ENCODE results near the gene FAM9C.

The FAM9C gene

DNA sequence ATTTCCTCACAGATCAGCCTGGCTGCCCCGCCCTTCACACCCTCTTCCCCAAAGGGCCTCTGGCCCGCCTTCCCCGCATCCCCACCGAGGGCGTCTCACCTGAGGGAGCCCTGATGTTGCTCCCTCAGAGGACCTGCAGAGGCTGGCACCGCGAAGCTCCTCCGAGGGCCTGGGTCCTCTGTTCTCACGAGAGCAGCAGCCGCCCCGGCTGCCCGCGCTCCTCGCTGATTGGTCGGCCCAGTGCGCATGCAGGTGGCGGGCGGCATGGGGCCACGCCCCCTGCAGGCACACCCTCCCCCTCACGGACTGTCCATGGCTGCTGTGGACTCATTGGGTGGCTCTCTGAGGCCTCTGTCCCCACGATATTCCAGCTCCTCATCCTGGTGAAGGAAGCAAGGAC, at the start of gene FAM9C:
TSS of gene FAM9C (minus strand) at position 180 of the 400 bp plus-strand sequence. CDS start 831 bp downstream, outside the sequence.
- TF ChIP-seq, protein P1, sequence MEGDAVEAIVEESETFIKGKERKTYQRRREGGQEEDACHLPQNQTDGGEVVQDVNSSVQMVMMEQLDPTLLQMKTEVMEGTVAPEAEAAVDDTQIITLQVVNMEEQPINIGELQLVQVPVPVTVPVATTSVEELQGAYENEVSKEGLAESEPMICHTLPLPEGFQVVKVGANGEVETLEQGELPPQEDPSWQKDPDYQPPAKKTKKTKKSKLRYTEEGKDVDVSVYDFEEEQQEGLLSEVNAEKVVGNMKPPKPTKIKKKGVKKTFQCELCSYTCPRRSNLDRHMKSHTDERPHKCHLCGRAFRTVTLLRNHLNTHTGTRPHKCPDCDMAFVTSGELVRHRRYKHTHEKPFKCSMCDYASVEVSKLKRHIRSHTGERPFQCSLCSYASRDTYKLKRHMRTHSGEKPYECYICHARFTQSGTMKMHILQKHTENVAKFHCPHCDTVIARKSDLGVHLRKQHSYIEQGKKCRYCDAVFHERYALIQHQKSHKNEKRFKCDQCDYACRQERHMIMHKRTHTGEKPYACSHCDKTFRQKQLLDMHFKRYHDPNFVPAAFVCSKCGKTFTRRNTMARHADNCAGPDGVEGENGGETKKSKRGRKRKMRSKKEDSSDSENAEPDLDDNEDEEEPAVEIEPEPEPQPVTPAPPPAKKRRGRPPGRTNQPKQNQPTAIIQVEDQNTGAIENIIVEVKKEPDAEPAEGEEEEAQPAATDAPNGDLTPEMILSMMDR (conservative IDR thresholded peaks at IDR 0.05; ENCODE audit: control insufficient read depth, insufficient read depth, low read depth, low read length), result no peak
- H3K4me3 ChIP-seq (ENCODE audit: control insufficient read depth, low read depth, low read length), result no peak within 1 kb of the TSS
- no peak for DNase-seq (ENCODE audit: low read depth)

DNA sequence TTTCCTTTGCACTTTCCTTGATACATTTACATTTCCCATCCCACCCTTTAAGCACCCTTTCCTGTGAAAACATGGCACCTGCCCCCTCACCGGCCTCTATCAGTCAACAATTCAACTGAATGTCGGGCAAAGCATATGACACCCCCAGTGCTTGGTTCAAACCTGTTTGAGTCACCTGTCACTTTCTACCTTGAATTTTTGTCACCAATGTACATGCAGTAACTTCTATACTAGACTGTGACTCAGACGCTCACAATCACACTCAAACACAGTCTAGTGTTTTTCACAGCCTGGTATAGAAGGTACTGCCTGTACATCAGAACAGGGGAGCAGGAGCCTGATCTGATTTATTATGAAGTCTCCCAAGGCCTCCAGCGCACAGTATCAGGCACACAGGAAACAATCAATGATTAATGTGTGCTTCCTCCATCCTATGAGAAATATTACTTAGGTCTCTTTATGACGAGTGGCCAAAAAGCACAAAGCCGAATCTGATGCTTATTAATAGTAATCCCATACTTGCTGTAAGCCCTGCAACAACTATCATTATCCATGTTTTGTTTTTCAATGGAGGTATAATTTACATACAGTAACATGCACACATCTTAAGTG, 49.2 kb upstream of the FAM9C start:
- no peak for DNase-seq (ENCODE audit: low read depth)
- no peak overlapping the region for H3K4me3 ChIP-seq (ENCODE audit: control insufficient read depth, low read depth, low read length)
- TF ChIP-seq, protein P1 (conservative IDR thresholded peaks at IDR 0.05; ENCODE audit: control insufficient read depth, insufficient read depth, low read depth, low read length), result no peak

DNA sequence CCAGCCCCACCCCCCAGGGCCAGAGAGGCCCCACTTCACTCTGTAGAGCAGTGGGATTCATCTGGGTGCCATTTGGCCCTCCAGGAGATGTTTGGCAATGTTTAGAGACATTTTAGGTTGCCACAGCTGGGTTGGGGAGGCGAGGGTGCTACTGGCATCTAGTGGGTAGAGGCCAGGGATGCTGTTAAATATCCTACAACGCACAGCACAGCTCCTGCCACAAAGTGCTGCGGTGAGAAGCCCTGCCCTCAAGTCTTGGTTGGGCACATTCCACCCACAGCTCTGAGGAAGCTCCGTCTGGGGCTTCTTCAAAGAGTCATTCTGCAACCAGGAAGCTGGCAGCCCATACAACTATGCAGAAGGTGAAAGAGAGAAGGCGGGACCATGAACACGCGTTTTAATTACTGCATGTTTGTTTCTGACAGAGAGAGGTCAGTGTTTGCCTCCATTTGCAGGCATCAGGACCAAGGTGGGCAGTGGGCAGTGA, 48.1 kb upstream of the FAM9C start:
- TF ChIP-seq, protein P1 (conservative IDR thresholded peaks at IDR 0.05; ENCODE audit: control insufficient read depth, insufficient read depth, low read depth, low read length), result no peak
- no peak for DNase-seq (ENCODE audit: low read depth)
- no peak overlapping the region for H3K4me3 ChIP-seq (ENCODE audit: control insufficient read depth, low read depth, low read length)

DNA sequence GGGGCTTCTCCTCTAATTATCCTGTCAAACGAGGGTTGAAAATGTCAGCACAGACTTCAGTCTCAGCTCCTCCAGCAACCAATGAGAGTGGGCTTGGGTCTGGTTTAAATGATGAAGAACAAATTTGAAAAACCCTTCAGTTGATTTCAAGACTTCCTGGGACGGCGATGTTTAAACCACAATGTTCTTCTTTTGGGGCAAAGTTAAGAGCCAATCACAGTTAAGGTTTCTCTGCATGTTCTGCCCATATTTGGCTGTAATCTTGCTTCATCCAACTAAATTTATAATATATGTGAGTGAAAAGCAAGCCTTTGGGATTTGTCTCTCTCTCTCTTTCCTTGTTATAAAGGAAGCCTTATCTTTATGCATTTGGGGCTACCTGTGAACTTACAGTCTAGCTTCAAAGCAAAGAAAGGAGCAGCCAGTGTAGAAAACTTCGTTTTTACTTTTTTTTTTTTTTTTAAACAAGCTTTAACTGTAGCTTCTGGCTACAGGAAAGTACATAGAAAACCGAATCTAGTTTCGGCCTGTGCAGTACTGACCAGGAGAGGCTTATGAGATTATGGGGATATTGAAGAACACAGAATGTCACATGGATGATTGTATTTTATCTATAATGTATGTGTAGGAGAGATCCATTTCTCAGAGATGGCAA, 46.8 kb upstream of the FAM9C start:
- H3K4me3 ChIP-seq (ENCODE audit: control insufficient read depth, low read depth, low read length), result no peak overlapping the region
- TF ChIP-seq, protein P1 (conservative IDR thresholded peaks at IDR 0.05; ENCODE audit: control insufficient read depth, insufficient read depth, low read depth, low read length), result no peak
- no peak for DNase-seq (ENCODE audit: low read depth)

DNA sequence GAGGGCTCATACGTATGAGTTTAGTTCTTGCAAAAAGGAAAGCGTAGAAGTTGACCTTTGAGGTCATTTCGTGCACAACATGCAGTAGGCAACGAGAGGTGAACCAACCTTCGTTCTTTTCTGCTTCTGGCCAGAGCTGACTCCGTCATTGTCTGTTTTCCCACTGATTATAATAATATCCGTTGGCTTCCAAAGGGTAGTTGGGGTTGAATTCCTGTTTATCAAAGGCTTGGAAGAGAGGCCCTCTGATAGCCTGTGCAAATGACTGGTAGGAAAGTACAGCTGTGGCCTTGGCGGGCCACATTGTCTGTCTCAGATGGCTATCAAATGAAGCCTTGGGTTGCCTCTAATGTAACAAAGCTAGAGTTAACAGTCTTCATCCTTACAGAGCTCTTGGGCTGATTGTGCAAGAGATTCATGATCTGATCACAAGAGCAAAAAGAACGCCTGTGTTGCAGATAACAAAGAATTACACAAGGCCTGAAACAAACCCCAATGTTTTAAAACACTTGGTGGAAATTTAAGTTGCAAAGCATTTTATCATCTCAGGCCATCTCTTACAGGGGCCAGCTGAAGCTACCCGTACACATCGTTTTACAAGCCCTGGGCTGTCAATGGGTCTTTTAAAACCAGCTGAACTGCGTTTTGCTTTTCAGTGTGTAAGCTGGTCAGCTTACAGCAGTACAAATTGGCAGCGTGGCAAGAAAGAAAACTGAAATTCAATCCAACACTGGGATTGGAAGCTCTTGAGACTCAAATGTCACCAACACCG, 46.1 kb upstream of the FAM9C start:
- H3K4me3 ChIP-seq (ENCODE audit: control insufficient read depth, low read depth, low read length), result no peak overlapping the region
- TF ChIP-seq, protein P1 (conservative IDR thresholded peaks at IDR 0.05; ENCODE audit: control insufficient read depth, insufficient read depth, low read depth, low read length), result no peak
- DNase-seq (ENCODE audit: low read depth), result no peak

DNA sequence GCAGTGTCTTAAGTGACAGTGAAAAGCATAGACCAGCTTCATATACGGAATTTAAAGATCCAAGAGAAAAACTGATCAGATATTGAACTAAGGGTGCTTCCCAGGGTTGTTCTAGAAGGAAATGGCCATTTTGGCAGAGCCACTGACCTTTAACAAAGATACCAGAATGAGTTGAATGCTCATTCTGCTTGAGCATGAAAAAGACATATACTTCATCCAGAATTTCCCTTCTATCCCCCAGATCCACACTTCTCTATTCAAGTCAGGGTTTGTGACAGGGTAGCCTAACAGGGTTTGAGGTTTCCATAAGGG, 45.6 kb upstream of the FAM9C start:
- TF ChIP-seq, protein P1 (conservative IDR thresholded peaks at IDR 0.05; ENCODE audit: control insufficient read depth, insufficient read depth, low read depth, low read length), result no peak
- no peak overlapping the region for H3K4me3 ChIP-seq (ENCODE audit: control insufficient read depth, low read depth, low read length)
- no peak for DNase-seq (ENCODE audit: low read depth)
